Naive thymus-derived CD4-positive, alpha-beta T cell (primary cell): ENCODE measurements around the gene KDM6A. TPM values are rescaled to one million over a fixed set of nuclear protein-coding genes. Genes with fewer than 3 reads are reported as not detected.
"Not testable (repeated sequence)": the region's sequence is repeated elsewhere in the genome, so short reads cannot be mapped to it uniquely, and the experiment has no call there.

Experiments used
- ATAC-seq: fragments of 150-1000 bp; cut with Tn5 transposase; 2 replicates; pipeline ENCODE4 v1.10.0; 2021; ENCODE audit warnings: mild to moderate bottlenecking, moderate library complexity
- CTCF ChIA-PET: fragments of 350-600 bp; sonication (Branson Sonifier 250); formaldehyde crosslinking; loops from one replicate; lab custom pipeline; 2021; ENCODE audit warnings: antibody characterized with exemption; lab: Charles Lee
- POLR2A ChIA-PET: fragments of 350-600 bp; sonication (Branson Sonifier 250); formaldehyde crosslinking; loops from one replicate; lab custom pipeline; 2021; ENCODE audit warnings: antibody characterized with exemption, inconsistent platforms; lab: Charles Lee
- DNase-seq, 9 donors: peaks; one replicate each; pipeline versions ENCODE4 v3.0.0 to v3.0.0-alpha.2; 2020 to 2022; ENCODE audit warnings: mixed read lengths in 1 of 9
- H3K27ac ChIP-seq: one replicate; pipeline ENCODE4 v1.7.0; 2013; ENCODE audit warnings: mild to moderate bottlenecking, low read depth, low read length, moderate library complexity
- H3K27me3 ChIP-seq, 2 donors: one replicate each; pipeline ENCODE4 v1.7.0; 2013; ENCODE audit warnings: low read length in 2 of 2, mild to moderate bottlenecking in 2 of 2, moderate library complexity in 2 of 2; ENCODE audit not compliant: control insufficient read depth in 2 of 2, insufficient read depth in 2 of 2
- H3K36me3 ChIP-seq, 3 experiments: 1 replicate in 2 of 3; 2 replicates in 1 of 3; pipeline ENCODE4 v1.7.0; 2013; ENCODE audit warnings: low read length in 3 of 3, mild to moderate bottlenecking in 3 of 3, moderate library complexity in 1 of 3; ENCODE audit not compliant: insufficient read depth in 3 of 3, control insufficient read depth in 2 of 3
- H3K4me1 ChIP-seq, 2 donors: one replicate each; pipeline ENCODE4 v1.7.0; 2013; ENCODE audit warnings: low read length in 2 of 2, mild to moderate bottlenecking in 2 of 2, moderate library complexity in 1 of 2; ENCODE audit not compliant: control insufficient read depth in 2 of 2, insufficient read depth in 2 of 2
- H3K4me3 ChIP-seq: 2 replicates; pipeline ENCODE4 v1.7.0; 2013; ENCODE audit warnings: mild to moderate bottlenecking, low read length
- H3K9me3 ChIP-seq, 3 experiments: 1 replicate in 2 of 3; 2 replicates in 1 of 3; pipeline ENCODE4 v1.7.0; 2013; ENCODE audit warnings: low read length in 3 of 3; ENCODE audit not compliant: control insufficient read depth in 2 of 3
- H3K27ac Mint-ChIP-seq, 9 donors: one replicate each; pipeline ENCODE4 v1.8.0; 2020 to 2022; ENCODE audit warnings: mixed read lengths in 9 of 9, mild to moderate bottlenecking in 8 of 9, moderate library complexity in 5 of 9, inconsistent platforms in 2 of 9
- H3K27me3 Mint-ChIP-seq, 5 donors: one replicate each; pipeline ENCODE4 v1.8.0; 2021 to 2022; ENCODE audit warnings: mixed read lengths in 5 of 5, mild to moderate bottlenecking in 1 of 5
- H3K36me3 Mint-ChIP-seq, 5 donors: one replicate each; pipeline ENCODE4 v1.8.0; 2020 to 2022; ENCODE audit warnings: mixed read lengths in 5 of 5, mild to moderate bottlenecking in 3 of 5, inconsistent platforms in 1 of 5
- H3K4me1 Mint-ChIP-seq, 7 donors: one replicate each; pipeline ENCODE4 v1.8.0; 2020 to 2022; ENCODE audit warnings: mixed read lengths in 7 of 7, mild to moderate bottlenecking in 3 of 7, inconsistent platforms in 1 of 7
- H3K4me3 Mint-ChIP-seq, 10 donors: one replicate each; pipeline ENCODE4 v1.8.0; 2020 to 2022; ENCODE audit warnings: mild to moderate bottlenecking in 10 of 10, mixed read lengths in 10 of 10, moderate library complexity in 6 of 10, inconsistent platforms in 2 of 10
- H3K9me3 Mint-ChIP-seq, 11 donors: one replicate each; pipeline ENCODE4 v1.8.0; 2020 to 2022; ENCODE audit warnings: mixed read lengths in 11 of 11, mild to moderate bottlenecking in 4 of 11, inconsistent platforms in 1 of 11, moderate library complexity in 1 of 11
- intact Hi-C, 2 donors: fragments of 100-400 bp; cut with micrococcal nuclease; formaldehyde crosslinking; loops; one replicate each; pipeline ENCODE4 v1.15.1; 2023
- polyA plus RNA-seq, 2 donors: library from polyadenylated mRNA; unstranded; fragments of 300-500 nt; fragmentation: Illumina TruSeq; gene quantifications; one replicate each; pipeline ENCODE4 v1.2.3, GENCODE V29; 2021
- total RNA-seq, 6 experiments: library from RNA in 5 of 6; stranded (reverse) in 5 of 6; gene quantifications; 1 replicate in 5 of 6; 2 replicates in 1 of 6; pipeline ENCODE4 v1.2.3 and lab custom pipeline; 2021 to 2026

KDM6A gene
- total and polyA plus RNA-seq, 7 experiments from 2014 or later = 17.9 to 55.6 (median 46.9) TPM

- no peaks in the 10 kb centered on the region for H3K36me3 ChIP-seq
- CTCF ChIA-PET = no interaction called here
- no peak for DNase-seq
- H3K27ac ChIP-seq = no peak within 1 kb of the TSS
- H3K4me3 ChIP-seq = no peak within 1 kb of the TSS
- H3K9me3 ChIP-seq = no peaks in the 10 kb centered on the region
- Mint-ChIP-seq H3K4me1 (no peaks in the 10 kb centered on the region), H3K27me3 (no peaks in the 10 kb centered on the region), H3K9me3 (peaks cover 0 to 2% (median 0%) of the 10 kb centered on the region in 11 donors), H3K27ac (no peak within 1 kb of the TSS), H3K36me3 (no peaks in the 10 kb centered on the region), H3K4me3 (no peak within 1 kb of the TSS)
- ATAC-seq = no peak
- intact Hi-C loops = no loop called here
- no peaks in the 10 kb centered on the region for H3K27me3 ChIP-seq
- POLR2A ChIA-PET = no interaction called here
- no peaks in the 10 kb centered on the region for H3K4me1 ChIP-seq
Measured at GRCh38 chrX:44843753-44844152, 29.2 kb upstream of the KDM6A start, which contains the start of gene DUSP21. Gene DUSP21 (plus strand): TSS chrX:44844021. CDS start chrX:44844133, 112 bp downstream.

DNA sequence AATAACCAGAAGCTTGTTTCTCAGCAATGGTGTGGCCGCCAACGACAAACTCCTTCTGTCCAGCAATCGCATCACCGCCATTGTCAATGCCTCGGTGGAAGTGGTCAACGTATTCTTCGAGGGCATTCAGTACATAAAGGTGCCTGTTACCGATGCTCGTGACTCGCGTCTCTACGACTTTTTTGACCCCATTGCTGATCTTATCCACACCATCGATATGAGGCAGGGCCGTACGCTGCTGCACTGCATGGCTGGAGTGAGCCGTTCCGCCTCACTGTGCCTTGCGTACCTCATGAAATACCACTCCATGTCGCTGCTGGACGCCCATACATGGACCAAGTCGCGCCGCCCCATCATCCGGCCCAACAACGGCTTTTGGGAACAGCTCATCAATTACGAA lies 28.8 kb upstream of the KDM6A start:
- no peak for ATAC-seq
- no peaks in the 10 kb centered on the region for H3K27me3 Mint-ChIP-seq
- H3K36me3 Mint-ChIP-seq = no peaks in the 10 kb centered on the region
- DNase-seq = no peak
- Histone ChIP-seq H3K27me3 (no peaks in the 10 kb centered on the region), H3K27ac (no peak overlapping the region), H3K9me3 (no peaks in the 10 kb centered on the region), H3K4me3 (no peak overlapping the region), H3K36me3 (no peaks in the 10 kb centered on the region), H3K4me1 (no peaks in the 10 kb centered on the region)
- H3K4me3 Mint-ChIP-seq = no peak overlapping the region
- POLR2A ChIA-PET = no interaction called here
- intact Hi-C loops = no loop called here
- CTCF ChIA-PET = no interaction called here
- H3K27ac Mint-ChIP-seq = no peak overlapping the region
- no peaks in the 10 kb centered on the region for H3K4me1 Mint-ChIP-seq
- H3K9me3 Mint-ChIP-seq = peaks cover 0 to 2% (median 0%) of the 10 kb centered on the region in 11 donors

- DNase-seq = not testable (repeated sequence)
Measured at GRCh38 chrX:44850891-44851290, 22.1 kb upstream of the KDM6A start.

GRCh38 chrX:44871114-44871645 lies 1.8 kb upstream of the KDM6A start:
- H3K9me3 ChIP-seq = no peaks in the 10 kb centered on the region
- ATAC-seq (no peak), DNase-seq (no peak)
- peak overlapping the region; percentile 45 to 91 (median 72) for H3K4me3 Mint-ChIP-seq
- H3K27ac Mint-ChIP-seq = peak overlapping the region; percentile 14 to 96 (median 70)
- no peaks in the 10 kb centered on the region for H3K27me3 Mint-ChIP-seq
- H3K4me1 ChIP-seq = peaks cover 8 to 10% of the 10 kb centered on the region in 2 donors
- no peak overlapping the region for H3K27ac ChIP-seq
- H3K9me3 Mint-ChIP-seq = no peaks in the 10 kb centered on the region
- peaks cover 0 to 13% (median 0%) of the 10 kb centered on the region in 3 experiments for H3K36me3 ChIP-seq
- CTCF ChIA-PET = no interaction called here
- no peak overlapping the region for H3K4me3 ChIP-seq
- peaks cover 0 to 3% (median 0%) of the 10 kb centered on the region in 5 donors for H3K36me3 Mint-ChIP-seq
- POLR2A ChIA-PET = no interaction called here
- H3K27me3 ChIP-seq = no peaks in the 10 kb centered on the region
- intact Hi-C loops = loop anchor here (5.0 to 10.0 kb wide), 8 partner anchors 126 to 1701 kb away; partner anchors contain the start of genes ZNF674 (in 2 of the 2), CHST7 (in 1 of the 2) and EFHC2 (in 1 of the 2)
- peaks cover 0 to 30% (median 13%) of the 10 kb centered on the region in 7 donors for H3K4me1 Mint-ChIP-seq

More at GRCh38 chrX:44850891-44851290, 22.1 kb upstream of the KDM6A start:
- intact Hi-C loops, CTCF ChIA-PET, POLR2A ChIA-PET, H3K9me3 ChIP-seq, H3K4me3 Mint-ChIP-seq, H3K27ac Mint-ChIP-seq, H3K4me1 Mint-ChIP-seq, H3K4me3 ChIP-seq, H3K27me3 ChIP-seq, ATAC-seq, H3K9me3 Mint-ChIP-seq, H3K4me1 ChIP-seq, H3K27me3 Mint-ChIP-seq, H3K36me3 Mint-ChIP-seq, H3K27ac ChIP-seq, H3K36me3 ChIP-seq: not testable (repeated sequence)

- Mint-ChIP-seq H3K4me1 (peaks cover 0 to 40% (median 22%) of the 10 kb centered on the region in 7 donors), H3K4me3 (peak overlapping the region; percentile 87 to 100 (median 94)), H3K9me3 (no peaks in the 10 kb centered on the region), H3K27me3 (no peaks in the 10 kb centered on the region), H3K36me3 (peaks cover 0 to 3% (median 0%) of the 10 kb centered on the region in 5 donors), H3K27ac (peak overlapping the region; percentile 83 to 98 (median 95))
- ATAC-seq = peak; percentile 29
- Histone ChIP-seq H3K27ac (peak overlapping the region; percentile 100), H3K36me3 (peaks cover 0 to 13% (median 0%) of the 10 kb centered on the region in 3 experiments), H3K9me3 (no peaks in the 10 kb centered on the region), H3K27me3 (no peaks in the 10 kb centered on the region), H3K4me3 (peak overlapping the region; percentile 55), H3K4me1 (peaks cover 12 to 15% of the 10 kb centered on the region in 2 donors)
- peak in 8 of 9 donors; percentile 13 to 64 (median 42) for DNase-seq
- ChIA-PET CTCF (interaction anchor here (0.6 kb wide), 1 partner anchor 22 kb away, joined by 3 read pairs; no protein-coding TSS in a partner anchor), POLR2A (interaction anchor here (0.6 to 1.5 kb wide), 4 partner anchors 10 to 316 kb away, joined by 3 to 7 read pairs (median 3); no protein-coding TSS in a partner anchor)
- intact Hi-C loops = loop anchor here (1.0 to 10.0 kb wide), 12 partner anchors 51 to 1700 kb away; partner anchors contain the start of genes ZNF674 (in 2 of the 2), CHST7 (in 1 of the 2), EFHC2 (in 1 of the 2) and FUNDC1 (in 1 of the 2)
Measured at GRCh38 chrX:44871931-44872820, 812 bp upstream of the KDM6A start.
